GM19240 (cell line): Measurements from ENCODE around the gene COL18A1.
"Not testable (repeated sequence)": the region's sequence is repeated elsewhere in the genome, so short reads cannot be mapped to it uniquely, and the experiment has no call there.

Source experiments
- DNase-seq: peaks from one replicate; pipeline ENCODE4 v3.0.0; 2011; ENCODE audit warnings: low spot score; ENCODE audit not compliant: insufficient read length

Gene COL18A1

GRCh38 chr21:45493401-45494001 is 88.5 kb downstream of the COL18A1 start:
- DNase-seq: no peak

- DNase-seq: no peak
Observed at GRCh38 chr21:45494135-45494850, 89.3 kb downstream of the COL18A1 start.

GRCh38 chr21:45494851-45495680 is 90.1 kb downstream of the COL18A1 start:
- no peak for DNase-seq

GRCh38 chr21:45496151-45496967 is 91.4 kb downstream of the COL18A1 start:
- no peak for DNase-seq

GRCh38 chr21:45496968-45497845 is 92.2 kb downstream of the COL18A1 start:
- no peak for DNase-seq

- no peak for DNase-seq
Observed at GRCh38 chr21:45497846-45498645, 93.1 kb downstream of the COL18A1 start.

DNA sequence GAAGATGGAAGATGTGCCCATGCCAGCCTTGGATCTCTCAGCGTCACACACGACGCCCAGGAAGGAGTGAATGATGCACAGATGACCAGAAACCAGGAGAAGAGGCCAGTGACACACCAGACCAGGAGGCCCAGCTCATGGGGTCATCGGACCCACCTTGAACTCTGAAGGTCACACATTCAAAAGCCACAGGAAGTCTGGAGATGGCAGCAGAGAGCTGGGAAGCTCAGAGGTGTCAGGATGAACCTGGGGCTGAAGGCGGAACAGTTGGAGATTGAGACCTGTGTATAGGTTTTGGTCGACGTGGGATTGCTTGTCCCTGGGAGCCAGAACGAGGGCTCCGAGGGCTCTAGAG is 93.7 kb downstream of the COL18A1 start:
- DNase-seq: no peak

DNA sequence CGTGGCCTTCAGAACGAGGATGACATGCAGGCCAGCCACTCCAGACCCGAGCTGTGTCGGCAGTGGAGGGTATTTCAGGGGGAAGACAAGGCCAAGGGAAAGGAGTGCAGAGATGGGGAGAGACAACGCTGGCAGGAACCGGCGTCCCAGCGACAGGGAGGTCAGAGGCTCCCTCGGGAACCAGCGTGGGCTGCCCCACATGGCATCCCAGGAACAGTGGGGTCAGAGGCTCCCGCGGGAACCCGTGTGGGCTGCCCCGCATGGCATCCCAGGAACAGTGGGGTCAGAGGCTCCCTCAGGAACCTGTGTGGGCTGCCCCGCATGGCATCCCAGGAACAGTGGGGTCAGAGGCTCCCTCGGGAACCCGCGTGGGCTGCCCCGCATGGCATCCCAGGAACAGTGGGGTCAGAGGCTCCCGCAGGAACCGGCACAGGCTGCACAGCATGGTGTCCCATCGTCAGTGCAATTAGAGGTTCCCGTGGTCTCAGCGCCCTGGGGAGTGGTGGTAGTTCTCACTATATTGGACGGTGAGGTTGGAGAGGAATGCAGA is 94.3 kb downstream of the COL18A1 start:
- no peak for DNase-seq

DNA sequence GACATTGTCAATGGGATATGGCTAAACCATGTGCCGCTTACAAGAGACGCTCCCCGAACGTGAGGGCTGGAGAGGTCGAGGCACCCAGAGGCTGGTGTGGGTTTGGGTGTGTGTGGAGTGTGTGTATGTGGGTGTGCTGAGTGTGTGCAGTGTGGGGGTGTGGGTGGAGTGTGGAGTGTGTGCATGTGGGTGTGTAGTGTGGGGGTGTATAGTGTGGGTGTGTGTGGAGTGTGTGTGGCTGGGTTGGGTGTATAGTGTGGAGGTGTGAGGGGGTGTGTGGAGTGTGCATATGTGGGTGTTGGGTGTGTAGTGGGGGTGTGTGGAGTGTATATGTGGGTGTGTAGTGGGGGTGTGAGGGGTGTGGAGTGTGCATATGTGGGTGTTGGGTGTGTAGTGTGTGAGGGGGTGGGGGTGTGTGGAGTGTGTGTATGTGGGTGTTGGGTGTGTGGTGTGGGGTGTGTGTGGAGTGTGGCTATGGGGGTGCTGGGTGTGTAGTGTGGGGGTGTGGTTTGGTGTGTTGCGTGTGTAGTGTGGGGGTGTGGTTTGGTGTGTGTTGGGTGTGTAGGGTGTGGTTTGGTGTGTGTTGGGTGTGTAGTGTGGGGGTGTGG is 95.1 kb downstream of the COL18A1 start:
- DNase-seq: no peak

- DNase-seq: not testable (repeated sequence)
Observed at GRCh38 chr21:45501081-45502005, 96.4 kb downstream of the COL18A1 start.

GRCh38 chr21:45502006-45502345 is 97.0 kb downstream of the COL18A1 start:
- no peak for DNase-seq

DNA sequence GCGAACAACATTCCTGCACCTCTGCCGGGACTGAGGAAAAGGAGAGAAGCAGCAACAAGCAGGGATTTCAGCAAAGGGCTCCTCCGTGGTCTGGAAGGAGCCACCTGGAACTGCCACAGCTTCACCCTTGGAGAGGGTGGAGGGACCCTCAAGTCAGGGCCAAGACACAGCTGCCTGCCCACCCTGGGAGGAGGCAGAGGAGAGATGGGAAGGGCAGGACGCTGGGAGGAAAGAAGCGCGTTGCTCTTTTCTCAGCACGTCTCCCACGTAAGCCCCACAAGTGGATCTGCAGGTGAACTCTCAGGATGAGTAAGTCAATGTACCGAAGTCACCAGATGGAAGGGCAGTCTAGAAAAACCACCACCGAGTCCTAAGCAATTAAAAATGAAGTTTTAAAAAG is 97.6 kb downstream of the COL18A1 start:
- DNase-seq: no peak

- DNase-seq: not testable (repeated sequence)
Observed at GRCh38 chr21:45503226-45503625, 98.3 kb downstream of the COL18A1 start.

GRCh38 chr21:45504021-45504515 is 99.1 kb downstream of the COL18A1 start:
- no peak for DNase-seq

GRCh38 chr21:45504516-45505415 is 99.8 kb downstream of the COL18A1 start:
- no peak for DNase-seq

DNA sequence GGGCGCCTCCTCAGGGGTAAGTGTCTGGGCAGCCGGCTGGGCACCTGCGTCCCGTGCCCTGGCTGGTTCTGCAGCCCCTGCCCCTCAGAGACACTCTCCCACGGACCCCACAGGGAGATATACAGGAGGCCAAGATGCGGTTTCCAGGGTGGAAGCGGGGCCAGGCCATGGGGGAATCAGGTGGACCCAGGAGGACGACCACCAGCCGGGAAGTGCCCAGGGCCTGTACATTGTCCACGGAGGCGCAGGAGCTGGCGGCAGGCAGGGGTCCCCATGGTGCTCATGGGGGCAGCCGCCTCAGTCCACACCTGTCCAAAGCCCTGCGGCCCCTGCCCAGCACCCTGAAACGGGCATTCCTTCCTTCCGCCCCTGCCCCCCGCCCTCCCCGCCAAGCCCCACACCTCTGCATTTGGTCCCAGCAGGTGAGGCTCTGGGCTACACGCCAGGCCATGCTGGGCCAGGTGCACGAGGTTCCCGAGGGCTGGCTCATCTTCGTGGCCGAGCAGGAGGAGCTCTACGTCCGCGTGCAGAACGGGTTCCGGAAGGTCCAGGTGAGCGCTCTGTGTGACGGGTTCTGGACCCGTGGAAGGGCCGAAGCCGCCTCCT is 100.6 kb downstream of the COL18A1 start:
- DNase-seq: no peak
